K562 (cell line): ENCODE results near the gene LRRC51. TPM values are rescaled to one million over a fixed set of nuclear protein-coding genes. Genes with fewer than 3 reads are reported as not detected.

Source experiments
- BCLAF1 ChIP-seq, 2 experiments: fragments of 450-650 bp in 1 of 2; IDR thresholded peaks; 2 replicates each; pipeline ENCODE4 v1.6.1; 2011 to 2017; ENCODE audit warnings: low read depth in 2 of 2, antibody characterized with exemption in 1 of 2, borderline replicate concordance in 1 of 2, low read length in 1 of 2, mild to moderate bottlenecking in 1 of 2, mixed read lengths in 1 of 2; ENCODE audit not compliant: control insufficient read depth in 1 of 2
- E4F1 ChIP-seq: fragments of 250-450 bp; sonication (Bioruptor Pico); IDR thresholded peaks from 2 replicates; pipeline ENCODE4 v1.5.0; 2021; ENCODE audit warnings: mild to moderate bottlenecking, borderline replicate concordance
- polyA plus RNA-seq, 8 experiments: library from polyadenylated mRNA; depleted of rRNA in 4 of 8; stranded (reverse) in 5 of 8; unstranded in 3 of 8; fragments of >200 nt; fragmentation: Nextera tagmentation in 2 of 8; fragmentation: Illumina TruSeq in 1 of 8; extraction: Ambion mirVana in 2 of 8; extraction: Trizol in 1 of 8; gene quantifications; 2 replicates each; pipeline versions ENCODE4 v1.2.1 to v1.2.3, GENCODE V29; 2011 to 2014; ENCODE audit warnings: inconsistent platforms in 1 of 8, missing spikeins in 1 of 8
- total RNA-seq, 7 experiments: library from RNA; depleted of rRNA in 6 of 7; stranded (reverse); fragments of >200 nt in 6 of 7; fragmentation: Illumina TruSeq in 2 of 7; extraction: Trizol in 2 of 7; gene quantifications; 2 replicates each; pipeline versions ENCODE4 v1.2.1 to v1.2.3, GENCODE V29; 2011 to 2021; ENCODE audit warnings: low replicate concordance in 1 of 7
- TF ChIP-seq, protein P1 (sequence below): fragments of 450-650 bp; formaldehyde crosslinking; IDR thresholded peaks from 2 replicates; pipeline ENCODE4 v1.4.0; 2022; ENCODE audit warnings: missing genetic modification characterization

Gene LRRC51
- total and polyA plus RNA-seq, 9 of the 15 experiments (the other 6 are each of a cell fraction or from before 2014, with no cell fraction given) = 4.7 to 10.6 (median 5.6) TPM

DNA sequence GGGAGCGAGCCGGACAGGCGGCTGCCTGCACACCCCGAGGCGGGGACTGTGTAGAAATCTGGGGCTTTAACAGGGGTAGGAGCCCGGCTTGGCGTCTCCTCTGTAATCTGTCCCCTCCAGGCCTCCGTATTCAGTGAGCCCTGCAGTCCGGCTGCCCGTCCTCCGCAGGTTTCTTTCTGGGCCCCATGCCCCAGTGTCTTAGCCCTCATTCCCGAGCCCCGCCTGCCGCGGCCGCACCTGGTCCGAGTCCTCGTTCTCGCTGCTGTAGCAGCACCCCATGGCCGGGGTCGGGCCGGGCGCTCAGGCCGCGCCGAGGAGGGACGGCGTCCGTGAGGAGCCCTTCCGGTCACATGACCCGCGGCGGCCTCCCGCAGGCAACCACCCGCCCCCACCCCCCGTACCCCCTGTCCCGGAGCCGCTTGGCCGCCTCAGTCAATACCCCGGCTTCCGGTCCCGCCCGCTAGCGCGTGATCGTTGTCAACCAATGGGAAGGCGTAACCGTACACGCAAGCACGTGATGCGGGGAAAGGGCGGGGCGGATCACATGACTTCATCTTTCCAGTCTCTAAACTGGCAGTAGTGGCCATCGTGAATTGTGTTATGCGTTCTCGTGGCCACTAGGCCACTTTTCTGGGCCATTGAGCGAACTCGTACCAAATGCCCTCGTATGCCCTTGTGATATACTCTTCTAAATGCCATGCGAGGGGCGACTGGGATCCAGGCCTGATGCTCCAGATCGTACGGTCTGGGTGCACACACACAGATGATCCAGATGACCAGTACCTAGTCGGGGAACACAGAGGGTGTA is 22.5 kb downstream of the LRRC51 start, which contains the start of gene LAMTOR1 (continued):
- TF ChIP-seq, protein P1, sequence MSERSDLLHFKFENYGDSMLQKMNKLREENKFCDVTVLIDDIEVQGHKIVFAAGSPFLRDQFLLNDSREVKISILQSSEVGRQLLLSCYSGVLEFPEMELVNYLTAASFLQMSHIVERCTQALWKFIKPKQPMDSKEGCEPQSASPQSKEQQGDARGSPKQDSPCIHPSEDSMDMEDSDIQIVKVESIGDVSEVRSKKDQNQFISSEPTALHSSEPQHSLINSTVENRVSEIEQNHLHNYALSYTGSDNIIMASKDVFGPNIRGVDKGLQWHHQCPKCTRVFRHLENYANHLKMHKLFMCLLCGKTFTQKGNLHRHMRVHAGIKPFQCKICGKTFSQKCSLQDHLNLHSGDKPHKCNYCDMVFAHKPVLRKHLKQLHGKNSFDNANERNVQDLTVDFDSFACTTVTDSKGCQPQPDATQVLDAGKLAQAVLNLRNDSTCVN = no peak
- TF ChIP-seq E4F1 (CRISPR knock-in tag) (no peak), BCLAF1 (IDR thresholded peaks at IDR 0.05; ENCODE audit: borderline replicate concordance in 1 of 2, control insufficient read depth in 1 of 2, low read depth in 2 of 2, low read length in 1 of 2) (no peak)
- TF ChIP-seq, all 486 proteins: peak for 167
